Skeletal muscle satellite cell (primary cell): ENCODE data around the gene ATP6V1C2. TPM values are rescaled to one million over a fixed set of nuclear protein-coding genes. Genes with fewer than 3 reads are reported as not detected.

Experiments used
- H3K27me3 ChIP-seq: 2 replicates; pipeline ENCODE4 v1.7.0; 2013; ENCODE audit warnings: low read length; ENCODE audit not compliant: control insufficient read depth, insufficient read depth
- H3K36me3 ChIP-seq: 2 replicates; pipeline ENCODE4 v1.7.0; 2013; ENCODE audit warnings: mild to moderate bottlenecking, control low read depth, low read length; ENCODE audit not compliant: insufficient read depth
- H3K4me1 ChIP-seq: 2 replicates; pipeline ENCODE4 v1.7.0; 2013; ENCODE audit warnings: low read length; ENCODE audit not compliant: control insufficient read depth, insufficient read depth
- H3K4me2 ChIP-seq: 2 replicates; pipeline ENCODE4 v1.7.0; 2013; ENCODE audit warnings: mild to moderate bottlenecking, low read length
- H3K4me3 ChIP-seq: 2 replicates; pipeline ENCODE4 v1.7.0; 2013; ENCODE audit warnings: low read length
- H3K9ac ChIP-seq: 2 replicates; pipeline ENCODE4 v1.7.0; 2013; ENCODE audit warnings: mild to moderate bottlenecking, low read depth, low read length, moderate library complexity
- H3K9me3 ChIP-seq: replicated peaks from 2 replicates; pipeline ENCODE4 v1.7.0; 2013; ENCODE audit warnings: mild to moderate bottlenecking, control low read depth, low read length
- small RNA-seq: library from RNA; depleted of rRNA; stranded (forward); fragments of <200 nt; gene quantifications from one replicate; pipeline ENCODE3, GENCODE V24; 2012

Gene ATP6V1C2

DNA sequence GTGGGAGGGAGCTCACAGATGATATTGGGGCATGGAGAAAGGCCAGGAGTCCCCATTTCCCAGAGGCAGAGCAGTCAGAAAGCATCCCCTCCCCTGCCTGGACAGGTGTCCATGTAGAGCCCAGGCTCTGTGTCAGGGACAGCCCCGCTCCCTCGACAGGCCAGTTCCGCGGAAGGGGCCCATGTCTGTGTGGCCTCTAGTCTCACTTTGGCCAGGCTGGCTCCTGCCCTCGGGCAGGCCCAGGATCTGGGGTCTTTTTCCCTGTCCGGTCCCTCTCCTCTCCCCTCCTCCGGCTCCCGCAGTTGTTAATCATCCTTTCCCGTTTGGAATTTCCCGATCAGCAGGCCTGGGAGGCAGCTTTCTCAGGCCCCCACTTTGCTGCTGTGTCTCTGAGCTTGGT is 111.6 kb downstream of the ATP6V1C2 start:
- Histone ChIP-seq H3K27me3 (peaks cover 56% of the 10 kb centered on the region), H3K9ac (no peak overlapping the region), H3K9me3 (no peaks in the 10 kb centered on the region), H3K36me3 (no peaks in the 10 kb centered on the region), H3K4me2 (no peak overlapping the region), H3K4me1 (peaks cover 2% of the 10 kb centered on the region), H3K4me3 (no peak overlapping the region)

GRCh38 chr2:10834068-10834655 is 112.7 kb downstream of the ATP6V1C2 start:
- no peak overlapping the region for H3K9ac ChIP-seq
- H3K4me1 ChIP-seq = peaks cover 2% of the 10 kb centered on the region
- no peak overlapping the region for H3K4me3 ChIP-seq
- H3K9me3 ChIP-seq = no peaks in the 10 kb centered on the region
- no peak overlapping the region for H3K4me2 ChIP-seq
- H3K27me3 ChIP-seq = peaks cover 56% of the 10 kb centered on the region
- H3K36me3 ChIP-seq = no peaks in the 10 kb centered on the region

Small RNAs within 50 kb of the gene (small RNA-seq; reads per million reads assigned to genes)
- gene RNU7-138P (not detected), gene RNU7-176P (not detected)
